Measurements from ENCODE around the gene CRAMP1. TPM values are rescaled to one million over a fixed set of nuclear protein-coding genes. Genes with fewer than 3 reads are reported as not detected.

The CRAMP1 gene
- polyA plus RNA-seq, 2 of the 4 experiments (the other 2 are of a cell fraction): 6.5 to 9.1 TPM

GRCh38 chr16:1688807-1689560 lies 76.8 kb downstream of the CRAMP1 start (continued):
- TF ChIP-seq RNF2 (IDR thresholded peaks at IDR 0.05; ENCODE audit: borderline replicate concordance, low read depth): no peak
- TF ChIP-seq RARB (CRISPR knock-in tag; IDR thresholded peaks at IDR 0.05): no peak
- TF ChIP-seq EP300 (IDR thresholded peaks at IDR 0.05): peak; percentile 51 to 72; a peak in 2 of 5 replicates
- 0 out of 2 replicates have a peak, but pooled peaks have one; percentile 19 for TF ChIP-seq E2F6 (IDR thresholded peaks at IDR 0.05; ENCODE audit: borderline replicate concordance, low read depth)
- no peak for TF ChIP-seq HEYL (CRISPR knock-in tag; IDR thresholded peaks at IDR 0.05)
- peak; percentile 61; the same call in 1 of the 2 replicates for TF ChIP-seq FOXS1 (CRISPR knock-in tag; IDR thresholded peaks at IDR 0.05)
- TF ChIP-seq, protein P1, sequence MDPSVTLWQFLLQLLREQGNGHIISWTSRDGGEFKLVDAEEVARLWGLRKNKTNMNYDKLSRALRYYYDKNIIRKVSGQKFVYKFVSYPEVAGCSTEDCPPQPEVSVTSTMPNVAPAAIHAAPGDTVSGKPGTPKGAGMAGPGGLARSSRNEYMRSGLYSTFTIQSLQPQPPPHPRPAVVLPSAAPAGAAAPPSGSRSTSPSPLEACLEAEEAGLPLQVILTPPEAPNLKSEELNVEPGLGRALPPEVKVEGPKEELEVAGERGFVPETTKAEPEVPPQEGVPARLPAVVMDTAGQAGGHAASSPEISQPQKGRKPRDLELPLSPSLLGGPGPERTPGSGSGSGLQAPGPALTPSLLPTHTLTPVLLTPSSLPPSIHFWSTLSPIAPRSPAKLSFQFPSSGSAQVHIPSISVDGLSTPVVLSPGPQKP (IDR thresholded peaks at IDR 0.05; ENCODE audit: low read depth, low read length): no peak
- TF ChIP-seq ATOH8 (CRISPR knock-in tag; IDR thresholded peaks at IDR 0.05; ENCODE audit: low read depth): peak; percentile 12; the same call in 1 of the 2 replicates
- no peak for TF ChIP-seq EHMT2 (IDR thresholded peaks at IDR 0.05; ENCODE audit: low read depth)
- TF ChIP-seq CEBPB (IDR thresholded peaks at IDR 0.05): peak in 1 of 2 experiments; percentile 60; a peak in 2 of 4 replicates
- TF ChIP-seq GATA3 (IDR thresholded peaks at IDR 0.05; ENCODE audit: borderline replicate concordance): peak; percentile 89
- peak; percentile 60 to 78; a peak in 4 of 5 replicates for TF ChIP-seq JUN (IDR thresholded peaks at IDR 0.05)

DNA sequence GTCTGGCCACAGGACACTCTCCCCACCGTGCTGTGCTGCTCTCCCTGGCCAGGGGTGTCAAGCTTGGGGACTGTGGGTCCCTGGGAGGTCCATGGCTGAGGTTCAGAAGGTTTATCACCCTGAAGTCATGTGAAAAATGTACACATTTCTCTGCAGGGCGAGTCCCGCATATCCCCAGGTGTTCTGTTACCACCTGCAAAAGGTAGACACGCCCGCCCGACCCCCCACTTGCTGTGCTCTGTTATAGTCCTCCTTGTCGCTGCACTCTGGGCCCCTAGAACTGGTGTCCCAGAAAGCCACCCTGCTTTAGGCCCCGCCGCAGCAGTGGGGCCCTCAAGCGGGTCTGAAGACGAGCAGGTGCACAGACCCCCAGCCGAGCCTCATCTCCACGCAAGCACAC lies 77.7 kb downstream of the CRAMP1 start:
- Histone ChIP-seq H3K27ac (peak overlapping the region; percentile 85 to 95), H3K4me1 (peaks cover 69% of the 10 kb centered on the region), H3K4me2 (peak overlapping the region; percentile 79), H3K9me3 (no peaks in the 10 kb centered on the region), H3K4me3 (peak overlapping the region; percentile 8; the same call in 1 of the 3 replicates)
- no peak for FAIRE-seq
- DNase-seq (ENCODE audit: low read depth in 1 of 2, low spot score in 1 of 2): no peak
- ATAC-seq: 0 out of 6 replicates have a peak, but pooled peaks of 1 of the 2 experiments have one; percentile 4
- 77% methylated on average over 13 of the region's 13 CpGs for WGBS (ENCODE audit: missing lambda C conversion rate)
- POLR2A ChIA-PET: interaction anchor here (1.3 kb wide), 1 partner anchor 16 kb away, joined by 7 read pairs; the partner anchor contains the start of gene MAPK8IP3
- CTCF ChIA-PET: interaction anchor here (0.5 to 5.3 kb wide), 5 partner anchors 12 to 465 kb away, joined by 3 to 72 read pairs (median 37); partner anchors contain the start of genes JPT2 and MAPK8IP3
- TF ChIP-seq PBX3 (IDR thresholded peaks at IDR 0.05) (no peak), JUN (IDR thresholded peaks at IDR 0.05) (no peak), TFCP2L1 (CRISPR knock-in tag; IDR thresholded peaks at IDR 0.05) (no peak), ZFP36 (IDR thresholded peaks at IDR 0.05; ENCODE audit: borderline replicate concordance, partially characterized antibody) (no peak), E2F6 (IDR thresholded peaks at IDR 0.05; ENCODE audit: borderline replicate concordance, low read depth) (no peak), EHMT2 (IDR thresholded peaks at IDR 0.05; ENCODE audit: low read depth) (no peak), USF2 (IDR thresholded peaks at IDR 0.05) (no peak), CEBPB (IDR thresholded peaks at IDR 0.05) (no peak), GATA3 (IDR thresholded peaks at IDR 0.05; ENCODE audit: borderline replicate concordance) (no peak), MAZ (IDR thresholded peaks at IDR 0.05; ENCODE audit: borderline replicate concordance, low read depth, low read length) (no peak), MAX (IDR thresholded peaks at IDR 0.05) (no peak), HOXB5 (CRISPR knock-in tag; IDR thresholded peaks at IDR 0.05) (no peak)
- TF ChIP-seq, protein P2, sequence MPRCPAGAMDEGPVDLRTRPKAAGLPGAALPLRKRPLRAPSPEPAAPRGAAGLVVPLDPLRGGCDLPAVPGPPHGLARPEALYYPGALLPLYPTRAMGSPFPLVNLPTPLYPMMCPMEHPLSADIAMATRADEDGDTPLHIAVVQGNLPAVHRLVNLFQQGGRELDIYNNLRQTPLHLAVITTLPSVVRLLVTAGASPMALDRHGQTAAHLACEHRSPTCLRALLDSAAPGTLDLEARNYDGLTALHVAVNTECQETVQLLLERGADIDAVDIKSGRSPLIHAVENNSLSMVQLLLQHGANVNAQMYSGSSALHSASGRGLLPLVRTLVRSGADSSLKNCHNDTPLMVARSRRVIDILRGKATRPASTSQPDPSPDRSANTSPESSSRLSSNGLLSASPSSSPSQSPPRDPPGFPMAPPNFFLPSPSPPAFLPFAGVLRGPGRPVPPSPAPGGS (IDR thresholded peaks at IDR 0.05): no peak
- TF ChIP-seq, protein P1 (IDR thresholded peaks at IDR 0.05; ENCODE audit: low read depth, low read length): no peak
- TF ChIP-seq, protein P3, sequence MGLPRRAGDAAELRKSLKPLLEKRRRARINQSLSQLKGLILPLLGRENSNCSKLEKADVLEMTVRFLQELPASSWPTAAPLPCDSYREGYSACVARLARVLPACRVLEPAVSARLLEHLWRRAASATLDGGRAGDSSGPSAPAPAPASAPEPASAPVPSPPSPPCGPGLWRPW (IDR thresholded peaks at IDR 0.05): no peak
